HG03103 (cell line): ENCODE data around the gene PRKCA.
"Not testable (repeated sequence)": the region's sequence is repeated elsewhere in the genome, so short reads cannot be mapped to it uniquely, and the experiment has no call there.

Source experiments
- ATAC-seq: cut with Tn5 transposase; IDR thresholded peaks from one replicate; pipeline ENCODE4 v1.9.1; 2021; ENCODE audit warnings: low read depth; ENCODE audit not compliant: unreplicated experiment

Gene PRKCA

GRCh38 chr17:66349521-66350254 is 47.3 kb downstream of the PRKCA start:
- no peak for ATAC-seq

GRCh38 chr17:66350576-66350975 is 48.2 kb downstream of the PRKCA start:
- ATAC-seq, result not testable (repeated sequence)

- no peak for ATAC-seq
Measured at GRCh38 chr17:66351033-66351432, 48.6 kb downstream of the PRKCA start.

- no peak for ATAC-seq
Measured at GRCh38 chr17:66351701-66352100, 49.3 kb downstream of the PRKCA start.

- ATAC-seq, result no peak
Measured at GRCh38 chr17:66353937-66354401, 51.6 kb downstream of the PRKCA start.

GRCh38 chr17:66354472-66354871 is 52.1 kb downstream of the PRKCA start:
- no peak for ATAC-seq

- ATAC-seq, result no peak
Measured at GRCh38 chr17:66354981-66355380, 52.6 kb downstream of the PRKCA start.

GRCh38 chr17:66355510-66355909 is 53.1 kb downstream of the PRKCA start:
- no peak for ATAC-seq

- no peak for ATAC-seq
Measured at GRCh38 chr17:66357037-66357436, 54.6 kb downstream of the PRKCA start.

GRCh38 chr17:66359351-66359750 is 56.9 kb downstream of the PRKCA start:
- ATAC-seq, result no peak

GRCh38 chr17:66360961-66361565 is 58.6 kb downstream of the PRKCA start:
- not testable (repeated sequence) for ATAC-seq

- ATAC-seq, result no peak
Measured at GRCh38 chr17:66364508-66364907, 62.1 kb downstream of the PRKCA start.

GRCh38 chr17:66364990-66365490 is 62.6 kb downstream of the PRKCA start:
- ATAC-seq, result no peak

GRCh38 chr17:66365903-66366302 is 63.5 kb downstream of the PRKCA start:
- ATAC-seq, result no peak

- ATAC-seq, result no peak
Measured at GRCh38 chr17:66367107-66367506, 64.7 kb downstream of the PRKCA start.

GRCh38 chr17:66369830-66370229 is 67.4 kb downstream of the PRKCA start:
- ATAC-seq, result no peak

- no peak for ATAC-seq
Measured at GRCh38 chr17:66371561-66371960, 69.1 kb downstream of the PRKCA start.

- ATAC-seq, result no peak
Measured at GRCh38 chr17:66372182-66372581, 69.8 kb downstream of the PRKCA start.

- ATAC-seq, result no peak
Measured at GRCh38 chr17:66373079-66373478, 70.7 kb downstream of the PRKCA start.

- ATAC-seq, result no peak
Measured at GRCh38 chr17:66373944-66374817, 71.8 kb downstream of the PRKCA start.

- ATAC-seq, result no peak
Measured at GRCh38 chr17:66375121-66375520, 72.7 kb downstream of the PRKCA start.
